Airway epithelial cell (primary cell): ENCODE results near the gene MYL9. TPM values are rescaled to one million over a fixed set of nuclear protein-coding genes. Genes with fewer than 3 reads are reported as not detected.

Source experiments
- total RNA-seq: library from RNA; depleted of rRNA; stranded (reverse); fragments of >200 nt; gene quantifications from 2 replicates; pipeline ENCODE4 v1.2.3, GENCODE V29; 2015

Gene MYL9
- total RNA-seq: 4.8 and 5.4 TPM in 2 replicates

GRCh38 chr20:36541227-36541767 is at the start of gene MYL9:
Gene MYL9 (plus strand): TSS chr20:36541519. CDS start chr20:36544885, 3,366 bp downstream.

GRCh38 chr20:36573103-36573797 is 31.9 kb downstream of the MYL9 start, which contains the start of gene TGIF2:
Gene TGIF2 (plus strand): TSS chr20:36573597. CDS start chr20:36578775, 5,178 bp downstream.

Other genes with a start within 250 kb of the MYL9 start
- 25.7 and 32.4 TPM in 2 replicates for gene DLGAP4, start 235.2 kb upstream of the MYL9 start, total RNA-seq
- 11.0 and 14.7 TPM in 2 replicates for gene TGIF2, start 32.1 kb downstream of the MYL9 start, total RNA-seq
- gene RAB5IF, start 64.3 kb downstream of the MYL9 start, total RNA-seq: 150 and 156 TPM in 2 replicates
- gene SLA2, start 104.7 kb downstream of the MYL9 start, total RNA-seq: not detected in 2 replicates
- gene NDRG3, start 204.6 kb downstream of the MYL9 start, total RNA-seq: 12.4 and 18.4 TPM in 2 replicates
- 8.7 and 15.0 TPM in 2 replicates for gene DSN1, start 232.2 kb downstream of the MYL9 start, total RNA-seq